ENCODE measurements around the gene SPTY2D1. TPM values are rescaled to one million over a fixed set of nuclear protein-coding genes. Genes with fewer than 3 reads are reported as not detected.

Gene SPTY2D1
- total RNA-seq, 1 experiment from 2014 or later, result 32.1 TPM

DNA sequence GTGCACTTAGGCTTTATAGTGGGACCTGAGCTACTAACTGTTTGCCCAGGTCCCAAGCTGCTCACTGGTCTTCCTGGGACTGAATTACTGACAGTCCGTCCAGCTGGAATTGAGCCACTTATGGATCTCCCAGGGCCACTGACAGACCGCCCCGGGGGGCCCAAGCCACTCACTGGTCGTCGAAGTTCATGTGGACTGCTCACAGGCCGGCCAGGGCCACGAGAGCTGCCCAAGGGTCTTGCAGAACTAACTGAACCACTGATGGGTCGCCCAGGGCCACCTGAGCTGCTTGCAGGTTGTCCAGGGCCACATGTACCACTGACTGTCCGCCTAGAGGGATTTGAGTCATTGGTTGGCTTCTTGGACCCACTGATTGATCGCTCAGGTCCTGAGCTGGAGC lies 19.5 kb downstream of the SPTY2D1 start:
- TF ChIP-seq, protein P1, sequence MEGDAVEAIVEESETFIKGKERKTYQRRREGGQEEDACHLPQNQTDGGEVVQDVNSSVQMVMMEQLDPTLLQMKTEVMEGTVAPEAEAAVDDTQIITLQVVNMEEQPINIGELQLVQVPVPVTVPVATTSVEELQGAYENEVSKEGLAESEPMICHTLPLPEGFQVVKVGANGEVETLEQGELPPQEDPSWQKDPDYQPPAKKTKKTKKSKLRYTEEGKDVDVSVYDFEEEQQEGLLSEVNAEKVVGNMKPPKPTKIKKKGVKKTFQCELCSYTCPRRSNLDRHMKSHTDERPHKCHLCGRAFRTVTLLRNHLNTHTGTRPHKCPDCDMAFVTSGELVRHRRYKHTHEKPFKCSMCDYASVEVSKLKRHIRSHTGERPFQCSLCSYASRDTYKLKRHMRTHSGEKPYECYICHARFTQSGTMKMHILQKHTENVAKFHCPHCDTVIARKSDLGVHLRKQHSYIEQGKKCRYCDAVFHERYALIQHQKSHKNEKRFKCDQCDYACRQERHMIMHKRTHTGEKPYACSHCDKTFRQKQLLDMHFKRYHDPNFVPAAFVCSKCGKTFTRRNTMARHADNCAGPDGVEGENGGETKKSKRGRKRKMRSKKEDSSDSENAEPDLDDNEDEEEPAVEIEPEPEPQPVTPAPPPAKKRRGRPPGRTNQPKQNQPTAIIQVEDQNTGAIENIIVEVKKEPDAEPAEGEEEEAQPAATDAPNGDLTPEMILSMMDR (IDR thresholded peaks at IDR 0.05; ENCODE audit: unreplicated experiment), result no peak
- no peaks in the 10 kb centered on the region for H3K4me1 Mint-ChIP-seq (ENCODE audit: low read depth, unreplicated experiment)
- intact Hi-C loops (cut with micrococcal nuclease; ENCODE audit: unreplicated experiment), result no loop called here
- no peak overlapping the region for H3K27ac Mint-ChIP-seq (ENCODE audit: unreplicated experiment)
- peaks cover 27% of the 10 kb centered on the region for H3K36me3 Mint-ChIP-seq (ENCODE audit: insufficient read depth, unreplicated experiment)
- BruUV-seq (replicated peaks), result no TSS peak
- CTCF ChIA-PET, result no interaction called here
- no peak overlapping the region for H3K4me3 Mint-ChIP-seq (ENCODE audit: low read depth, unreplicated experiment)
- no peak for DNase-seq
- no peaks in the 10 kb centered on the region for H3K9me3 Mint-ChIP-seq (ENCODE audit: low read depth, unreplicated experiment)
- H3K27me3 Mint-ChIP-seq (ENCODE audit: unreplicated experiment), result no peaks in the 10 kb centered on the region

DNA sequence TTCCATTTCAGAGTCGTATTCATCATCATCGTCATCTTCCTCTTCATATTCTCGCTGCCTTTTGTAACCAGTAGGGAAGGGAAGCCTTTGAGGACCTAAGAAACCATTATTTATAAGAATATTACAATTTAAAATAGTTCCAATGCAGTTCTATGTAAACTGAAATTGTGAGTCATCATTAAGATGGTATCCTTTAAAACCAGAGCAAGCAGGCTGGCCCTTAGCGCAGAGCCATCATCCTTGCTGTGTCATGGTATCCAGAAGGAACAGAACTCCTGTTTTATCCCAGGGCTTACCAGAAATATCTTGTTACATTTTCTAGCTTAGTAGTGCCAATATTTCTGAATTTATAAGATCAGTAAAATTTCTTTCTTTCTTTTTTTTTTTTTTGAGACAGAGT lies 21.7 kb downstream of the SPTY2D1 start:
- intact Hi-C loops (cut with micrococcal nuclease; ENCODE audit: unreplicated experiment), result no loop called here
- CTCF ChIA-PET, result no interaction called here
- Mint-ChIP-seq H3K4me1 (ENCODE audit: low read depth, unreplicated experiment) (no peaks in the 10 kb centered on the region), H3K9me3 (ENCODE audit: low read depth, unreplicated experiment) (no peaks in the 10 kb centered on the region), H3K4me3 (ENCODE audit: low read depth, unreplicated experiment) (no peak overlapping the region), H3K36me3 (ENCODE audit: insufficient read depth, unreplicated experiment) (peaks cover 27% of the 10 kb centered on the region), H3K27me3 (ENCODE audit: unreplicated experiment) (no peaks in the 10 kb centered on the region), H3K27ac (ENCODE audit: unreplicated experiment) (no peak overlapping the region)
- no peak for DNase-seq
- BruUV-seq (replicated peaks), result no TSS peak
- TF ChIP-seq, protein P1 (IDR thresholded peaks at IDR 0.05; ENCODE audit: unreplicated experiment), result no peak

DNA sequence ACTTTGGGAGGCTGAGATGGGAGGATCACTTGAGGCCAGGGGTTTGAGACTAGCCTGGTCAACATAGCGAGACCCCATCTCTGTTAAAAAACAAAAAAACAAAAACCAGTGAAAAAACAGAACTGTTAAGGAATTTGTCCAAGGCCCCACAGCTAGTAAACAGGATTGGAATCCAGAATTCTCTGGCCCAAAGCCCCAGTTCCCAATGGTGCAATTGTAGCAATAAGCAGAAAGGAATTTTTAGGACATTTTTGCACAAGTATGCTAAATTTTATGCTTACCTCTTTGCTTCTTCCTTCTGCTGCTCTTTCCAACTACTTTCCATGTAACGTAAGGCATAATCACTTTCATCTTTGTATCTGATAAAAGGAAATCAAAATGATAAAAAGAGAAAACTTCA lies 22.9 kb downstream of the SPTY2D1 start:
- BruUV-seq (replicated peaks), result no TSS peak
- TF ChIP-seq, protein P1 (IDR thresholded peaks at IDR 0.05; ENCODE audit: unreplicated experiment), result no peak
- DNase-seq, result no peak
- intact Hi-C loops (cut with micrococcal nuclease; ENCODE audit: unreplicated experiment), result no loop called here
- Mint-ChIP-seq H3K9me3 (ENCODE audit: low read depth, unreplicated experiment) (no peaks in the 10 kb centered on the region), H3K4me1 (ENCODE audit: low read depth, unreplicated experiment) (no peaks in the 10 kb centered on the region), H3K36me3 (ENCODE audit: insufficient read depth, unreplicated experiment) (peaks cover 32% of the 10 kb centered on the region), H3K27me3 (ENCODE audit: unreplicated experiment) (no peaks in the 10 kb centered on the region), H3K4me3 (ENCODE audit: low read depth, unreplicated experiment) (no peak overlapping the region), H3K27ac (ENCODE audit: unreplicated experiment) (no peak overlapping the region)
- CTCF ChIA-PET, result interaction anchor here (0.7 kb wide), 1 partner anchor 8 kb away, joined by 3 read pairs; no protein-coding TSS in a partner anchor

DNA sequence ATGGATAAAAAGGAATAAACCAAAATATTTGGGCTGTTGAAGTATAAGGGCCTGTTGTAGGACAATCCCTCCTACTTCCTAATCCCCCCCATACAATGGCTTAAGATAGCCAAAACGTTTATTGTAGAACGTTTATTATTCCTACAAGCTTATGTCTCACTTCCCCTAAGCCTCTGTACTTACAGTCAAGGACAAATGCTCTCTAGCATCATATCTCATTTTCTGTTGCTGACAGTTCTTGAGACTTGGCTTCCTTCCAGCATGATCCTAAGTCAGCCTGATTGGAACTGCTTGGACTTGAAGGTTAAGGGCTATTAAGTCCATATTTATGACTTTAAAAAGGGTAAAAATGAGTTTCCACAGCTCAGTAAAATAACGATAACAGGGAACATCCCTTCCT lies 25.8 kb downstream of the SPTY2D1 start:
- Mint-ChIP-seq H3K4me1 (ENCODE audit: low read depth, unreplicated experiment) (no peaks in the 10 kb centered on the region), H3K4me3 (ENCODE audit: low read depth, unreplicated experiment) (no peak overlapping the region), H3K9me3 (ENCODE audit: low read depth, unreplicated experiment) (no peaks in the 10 kb centered on the region), H3K27ac (ENCODE audit: unreplicated experiment) (no peak overlapping the region), H3K27me3 (ENCODE audit: unreplicated experiment) (no peaks in the 10 kb centered on the region), H3K36me3 (ENCODE audit: insufficient read depth, unreplicated experiment) (peaks cover 27% of the 10 kb centered on the region)
- intact Hi-C loops (cut with micrococcal nuclease; ENCODE audit: unreplicated experiment), result no loop called here
- CTCF ChIA-PET, result no interaction called here
- no peak for DNase-seq
- TF ChIP-seq, protein P1 (IDR thresholded peaks at IDR 0.05; ENCODE audit: unreplicated experiment), result no peak
- BruUV-seq (replicated peaks), result no TSS peak

Data from Calu3 (cell line).